ENCODE results near the gene FOXK2.
"Not testable (repeated sequence)": the region's sequence is repeated elsewhere in the genome, so short reads cannot be mapped to it uniquely, and the experiment has no call there.

The FOXK2 gene

GRCh38 chr17:82536512-82537201 lies 17.1 kb downstream of the FOXK2 start:
- no peak for DNase-seq

- peak; percentile 30 for DNase-seq
Measured at GRCh38 chr17:82537228-82537627, 17.7 kb downstream of the FOXK2 start.

- DNase-seq: not testable (repeated sequence)
Measured at GRCh38 chr17:82539076-82539475, 19.5 kb downstream of the FOXK2 start.

DNA sequence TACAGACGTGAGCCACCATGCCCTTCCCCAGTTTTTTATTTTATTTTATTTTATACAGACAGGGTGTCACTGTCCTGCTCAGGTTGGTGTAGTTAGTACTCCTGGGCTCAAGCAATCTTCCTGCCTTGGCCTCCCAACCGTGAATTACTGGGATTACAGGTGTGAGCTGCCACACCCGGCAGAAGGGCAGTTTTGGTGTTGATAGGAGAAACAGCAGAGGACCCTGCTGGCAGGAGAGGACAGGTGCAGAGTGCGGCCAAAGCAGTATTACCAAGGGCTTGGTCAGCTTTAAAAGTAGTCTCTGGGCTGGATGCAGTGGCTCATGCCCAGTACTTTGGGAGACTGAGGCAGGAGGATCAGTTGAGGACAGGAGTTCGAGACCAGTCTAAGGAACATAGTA lies 22.9 kb downstream of the FOXK2 start:
- no peak for DNase-seq

DNA sequence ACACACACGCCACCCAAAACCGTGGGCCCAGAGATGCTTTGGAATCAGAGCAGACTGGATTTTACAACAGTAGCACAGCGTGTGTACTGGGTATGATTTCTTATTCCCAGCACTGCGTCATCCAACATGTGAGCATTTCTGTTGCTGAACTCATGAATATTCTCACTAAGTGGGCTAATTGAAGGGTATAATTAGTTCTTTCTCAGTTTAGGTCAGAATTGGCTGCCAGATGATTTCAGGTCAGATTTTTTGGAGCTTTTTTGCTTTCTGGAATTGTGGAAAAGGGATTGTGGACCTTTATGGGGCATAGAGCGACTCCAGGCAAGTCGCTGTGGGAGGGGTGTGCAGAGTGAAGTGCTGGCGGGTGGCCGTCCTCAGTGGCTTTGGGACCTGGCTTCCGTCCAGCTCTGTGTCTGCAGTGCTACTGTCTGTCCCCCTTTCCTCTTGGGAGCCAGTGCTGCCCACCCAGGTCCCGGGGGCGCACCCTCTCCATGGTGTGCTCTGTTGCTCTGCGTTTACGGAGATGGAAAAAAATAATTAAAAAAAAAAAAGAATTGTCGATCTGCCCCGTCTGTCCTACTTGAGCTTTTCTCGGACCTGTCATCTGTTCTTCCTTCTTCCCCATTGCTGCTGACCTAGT lies 25.0 kb downstream of the FOXK2 start:
- DNase-seq: no peak

DNA sequence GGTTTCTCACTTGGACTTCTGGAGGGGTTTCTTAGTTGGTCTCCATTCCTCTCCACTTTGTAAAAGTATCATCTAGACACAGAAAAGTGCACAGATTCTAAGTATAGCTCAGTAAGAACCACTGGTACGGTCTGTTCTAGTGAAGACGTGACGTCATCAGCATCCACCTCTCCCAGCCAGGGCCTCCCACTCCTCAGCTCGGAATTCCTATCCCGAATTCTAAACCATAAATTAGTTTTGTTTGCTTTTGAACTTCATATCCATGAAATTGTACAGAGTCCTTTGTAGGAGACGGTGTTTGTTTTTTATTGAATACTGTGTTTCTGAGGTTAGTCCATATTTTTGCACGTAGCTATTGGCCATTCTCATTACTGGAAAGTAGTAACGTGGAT lies 25.5 kb downstream of the FOXK2 start:
- DNase-seq: no peak

- DNase-seq: no peak
Measured at GRCh38 chr17:82547981-82548380, 28.4 kb downstream of the FOXK2 start.

GRCh38 chr17:82548681-82549303 lies 29.3 kb downstream of the FOXK2 start:
- DNase-seq: peak; percentile 28

GRCh38 chr17:82551779-82552457 lies 32.4 kb downstream of the FOXK2 start:
- DNase-seq: peak; percentile 62

DNA sequence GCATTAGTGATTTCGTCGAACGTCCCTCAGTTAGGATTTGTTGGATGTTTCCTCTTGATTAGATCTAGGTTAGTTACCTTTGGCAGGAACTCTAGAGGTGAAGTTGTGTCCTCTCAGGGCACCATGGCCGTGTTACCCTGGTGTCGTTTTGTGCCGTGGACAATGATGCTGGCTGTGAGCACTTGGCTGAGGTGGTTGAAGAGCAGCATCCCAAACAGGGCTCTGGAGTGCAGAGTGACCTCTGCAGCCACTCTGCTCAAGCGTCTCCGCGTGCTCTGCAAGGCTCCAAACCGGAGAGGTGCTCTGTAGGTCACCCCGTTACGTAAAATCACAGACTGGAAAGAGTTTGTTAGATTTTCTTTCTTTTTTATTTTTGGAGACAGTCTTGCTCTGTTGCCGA lies 33.0 kb downstream of the FOXK2 start:
- DNase-seq: no peak

DNA sequence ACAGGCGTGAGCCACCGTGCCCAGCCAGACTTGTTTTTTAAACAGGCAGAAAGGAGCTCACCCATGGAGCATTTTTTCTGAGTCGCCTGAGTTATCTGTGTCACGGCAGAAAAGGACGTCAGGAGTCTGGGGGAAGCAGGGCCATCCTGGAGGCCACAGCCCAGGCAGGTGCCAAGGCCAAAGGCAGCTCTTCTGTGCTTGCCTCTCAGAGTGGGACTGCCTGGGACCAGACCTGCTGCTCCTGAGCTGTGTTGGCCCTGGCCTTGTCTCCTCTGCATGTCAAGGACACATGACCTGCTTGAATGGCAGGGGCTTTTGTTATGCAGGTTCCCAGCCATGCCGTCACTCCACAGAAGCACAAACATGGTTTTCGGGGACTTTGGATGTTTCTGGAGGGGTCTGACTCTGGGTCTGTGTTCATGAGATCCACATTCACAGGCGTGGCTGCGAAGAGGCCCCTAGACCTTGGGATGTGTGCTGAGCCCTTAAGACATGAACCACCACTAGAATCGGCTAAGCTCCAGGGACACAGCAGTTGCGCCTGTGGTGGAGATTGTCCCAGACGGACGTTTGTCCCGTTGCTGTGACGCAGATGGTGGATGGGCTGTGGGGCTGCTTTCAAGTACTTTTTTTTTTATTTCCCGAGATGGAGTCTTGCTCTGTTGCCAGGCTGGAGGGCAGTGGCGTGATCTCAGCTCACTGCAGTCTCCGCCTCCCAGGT lies 33.8 kb downstream of the FOXK2 start:
- DNase-seq: no peak

- DNase-seq: not testable (repeated sequence)
Measured at GRCh38 chr17:82557510-82557909, 38.0 kb downstream of the FOXK2 start.

- no peak for DNase-seq
Measured at GRCh38 chr17:82559566-82560251, 40.2 kb downstream of the FOXK2 start.

GRCh38 chr17:82560252-82560642 lies 40.7 kb downstream of the FOXK2 start:
- no peak for DNase-seq

DNA sequence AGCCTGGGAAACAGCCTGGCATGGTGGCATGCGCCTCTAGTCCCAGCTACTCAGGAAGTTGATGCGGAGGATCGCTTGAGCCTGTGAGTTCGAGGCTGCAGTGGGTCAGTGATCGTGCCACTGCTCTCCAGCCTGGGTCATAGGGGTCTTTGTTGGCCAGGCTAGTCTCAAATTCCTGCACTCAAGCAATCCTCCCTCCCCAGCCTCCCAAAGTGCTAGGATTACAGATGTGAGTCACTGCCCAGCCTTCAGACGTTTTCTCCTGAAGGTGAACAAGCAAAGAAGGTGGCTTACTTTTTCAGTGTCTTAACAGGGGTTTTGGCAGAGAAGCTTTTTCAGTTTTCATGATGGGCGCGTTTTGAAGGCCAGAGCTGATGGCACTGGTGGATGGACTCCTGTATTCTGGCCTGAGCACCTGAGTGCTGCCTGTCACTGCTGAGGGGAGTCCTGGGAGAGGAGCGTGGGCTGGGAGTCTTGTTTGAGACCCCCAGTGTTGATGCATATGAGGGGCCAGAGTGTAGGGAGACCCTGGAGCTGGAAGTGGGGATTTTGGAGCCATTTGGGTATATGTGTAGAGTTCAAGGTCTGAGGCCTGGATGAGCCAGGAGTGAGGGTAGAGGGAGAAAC lies 41.4 kb downstream of the FOXK2 start:
- no peak for DNase-seq

- no peak for DNase-seq
Measured at GRCh38 chr17:82561429-82562035, 42.0 kb downstream of the FOXK2 start.

DNA sequence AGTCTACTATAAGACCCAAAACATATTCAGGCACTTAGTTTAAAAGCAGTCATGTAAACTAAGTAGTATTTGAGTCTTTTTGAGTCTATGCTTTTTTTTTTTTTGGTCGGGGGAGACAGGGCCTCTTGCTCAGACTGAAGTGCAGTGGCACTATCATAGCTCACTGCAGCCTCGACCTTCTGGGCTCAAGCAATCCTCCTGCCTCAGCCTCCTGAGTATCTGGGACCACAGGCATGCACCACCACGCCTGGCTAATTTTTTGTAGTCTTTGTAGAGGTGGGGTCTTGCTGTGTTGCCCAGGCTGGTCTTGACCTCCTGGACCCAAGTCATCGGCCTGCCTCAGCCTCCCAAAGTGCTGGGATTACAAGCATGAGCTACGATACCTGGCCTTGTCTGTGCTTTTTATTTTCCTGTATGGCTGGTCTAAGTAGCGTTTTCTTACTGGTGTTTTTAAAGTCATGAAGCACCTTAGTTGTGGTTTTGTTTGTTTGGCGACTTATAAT lies 43.2 kb downstream of the FOXK2 start:
- DNase-seq: not testable (repeated sequence)

DNA sequence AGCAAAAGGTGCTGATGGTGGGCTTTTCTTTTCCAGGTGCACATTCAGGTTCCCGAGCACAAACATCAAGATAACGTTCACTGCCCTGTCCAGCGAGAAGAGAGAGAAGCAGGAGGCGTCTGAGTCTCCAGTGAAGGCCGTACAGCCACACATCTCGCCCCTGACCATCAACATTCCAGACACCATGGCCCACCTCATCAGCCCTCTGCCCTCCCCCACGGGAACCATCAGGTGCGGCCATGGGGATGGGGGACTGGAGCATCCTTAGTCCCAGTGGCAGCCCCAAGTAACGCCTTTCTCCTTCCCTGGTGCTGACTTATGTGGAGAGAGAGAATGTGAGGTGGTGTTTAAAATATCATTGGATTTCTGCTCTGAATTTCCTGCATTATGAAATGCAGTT lies 43.8 kb downstream of the FOXK2 start:
- no peak for DNase-seq

DNA sequence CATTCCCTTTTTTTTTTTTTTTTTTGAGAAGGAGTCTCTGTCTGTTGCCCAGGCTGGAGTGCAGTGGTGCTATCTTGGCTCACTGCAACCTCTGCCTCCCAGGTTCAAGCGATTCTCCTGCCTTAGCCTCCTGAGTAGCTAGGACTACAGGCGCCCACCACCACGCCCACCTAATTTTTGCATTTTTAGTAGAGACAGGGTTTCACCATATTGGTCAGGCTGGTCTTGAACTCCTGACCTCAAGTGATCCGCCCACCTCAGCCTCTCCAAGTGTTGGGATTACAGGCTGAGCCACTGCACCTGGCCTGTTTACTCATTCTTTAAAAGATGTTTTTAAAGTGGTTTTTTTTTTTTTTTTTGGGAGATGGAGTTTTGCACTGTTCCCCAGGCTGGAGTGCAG lies 44.2 kb downstream of the FOXK2 start:
- DNase-seq: not testable (repeated sequence)

DNA sequence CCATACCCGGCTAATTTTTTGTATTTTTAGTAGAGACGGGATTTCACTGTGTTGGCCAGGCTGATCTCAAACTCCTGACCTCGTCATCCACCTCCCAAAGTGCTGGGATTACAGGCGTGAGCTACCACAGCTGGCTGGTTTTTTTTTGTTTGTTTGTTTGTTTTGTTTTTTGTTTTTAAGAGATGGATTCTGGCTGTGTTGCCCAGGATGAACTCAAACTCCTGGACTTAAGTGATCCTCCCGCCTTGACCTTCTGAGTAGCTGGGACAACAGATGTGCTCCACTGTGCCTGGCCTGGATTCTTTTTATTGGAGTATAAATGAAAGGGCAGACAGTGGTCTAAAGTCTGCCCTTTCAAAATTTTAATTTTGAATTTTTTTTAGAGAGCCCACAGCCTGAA lies 44.7 kb downstream of the FOXK2 start:
- DNase-seq: no peak

DNA sequence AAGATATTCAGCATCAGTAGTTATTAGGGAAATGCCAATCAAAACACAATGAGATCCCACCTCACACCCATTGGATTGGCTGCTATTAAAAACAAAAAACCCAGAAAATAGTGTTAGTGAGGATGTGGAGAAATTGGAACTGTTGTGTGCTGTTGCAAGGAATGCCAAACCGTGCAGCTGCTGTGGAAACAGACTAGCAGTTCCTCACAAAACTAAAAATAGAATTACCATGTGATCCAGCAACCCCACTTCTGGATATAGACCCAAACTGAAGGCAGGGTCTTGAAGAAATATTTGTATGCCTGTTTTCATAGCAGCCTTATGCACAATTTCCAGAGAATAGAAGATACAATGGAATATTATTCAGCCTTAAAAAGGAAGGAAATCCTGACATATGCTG lies 46.0 kb downstream of the FOXK2 start:
- DNase-seq: no peak

Measured in MV-4-11 (cell line).